ENCODE results near the gene ABCC4. TPM values are rescaled to one million over a fixed set of nuclear protein-coding genes. Genes with fewer than 3 reads are reported as not detected.

Gene ABCC4
- total RNA-seq, 2 experiments from 2014 or later = 9.6 to 11.8 TPM

DNA sequence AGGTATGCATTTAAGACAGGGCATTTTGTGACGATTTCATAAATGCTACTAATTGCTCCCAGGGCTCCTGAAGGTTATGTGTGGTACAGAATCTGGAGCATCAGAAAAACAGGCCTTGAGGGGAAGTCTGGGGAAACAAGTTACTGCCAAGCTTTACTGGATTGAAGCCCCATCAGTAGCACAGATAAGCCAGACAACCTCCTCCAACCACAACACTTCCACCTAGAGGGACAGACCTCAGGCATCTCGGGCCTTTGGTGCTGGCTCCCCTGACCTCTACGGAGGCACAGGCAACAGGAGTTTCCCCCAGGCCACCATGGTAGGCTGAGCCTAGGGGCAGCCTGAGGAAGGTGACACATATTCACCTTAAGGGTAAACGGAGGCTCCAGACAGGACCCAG lies 54.1 kb downstream of the ABCC4 start:
- ATAC-seq = no peak
- no peak overlapping the region for H3K27ac Mint-ChIP-seq

DNA sequence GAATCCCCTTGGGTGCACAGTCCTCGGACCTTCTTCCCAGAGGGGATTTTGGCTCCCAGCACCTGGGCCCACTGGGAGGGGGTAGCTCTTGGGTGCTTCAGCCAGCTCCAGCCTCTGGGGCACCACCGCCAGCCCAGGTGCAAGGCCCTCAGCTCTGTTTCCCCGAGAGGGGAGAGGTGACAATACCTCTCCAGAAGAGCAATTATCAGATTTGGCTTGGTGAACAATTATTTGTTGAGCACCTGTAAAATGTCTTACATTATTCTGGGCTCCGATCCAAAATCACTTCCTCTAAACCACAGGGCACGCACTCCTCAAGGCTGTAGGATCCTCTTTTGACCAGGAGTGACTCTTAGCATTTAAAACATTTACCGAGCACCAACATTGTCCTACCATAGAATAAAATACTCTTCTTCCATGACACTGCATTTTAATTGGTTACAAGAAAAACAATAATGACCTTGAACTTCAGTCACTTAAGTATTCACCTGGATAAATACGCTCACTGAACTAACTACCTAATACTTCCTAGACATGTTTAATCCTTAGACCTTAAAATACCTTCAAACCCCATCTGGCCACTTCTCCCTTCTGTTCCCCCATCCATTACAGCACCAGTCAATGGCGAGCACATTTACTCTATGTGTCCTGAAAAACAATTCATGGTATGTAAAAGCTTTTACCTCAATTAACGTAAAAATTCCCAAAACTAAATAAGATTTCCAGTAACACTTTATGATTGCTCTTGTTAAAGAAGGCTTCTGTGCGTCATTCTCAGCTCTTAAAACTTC lies 54.8 kb downstream of the ABCC4 start:
- CTCF ChIA-PET = no interaction called here
- no peaks in the 10 kb centered on the region for H3K27me3 Mint-ChIP-seq
- DNase-seq = no peak
- no peak overlapping the region for H3K27ac Mint-ChIP-seq
- TF ChIP-seq, protein P1, sequence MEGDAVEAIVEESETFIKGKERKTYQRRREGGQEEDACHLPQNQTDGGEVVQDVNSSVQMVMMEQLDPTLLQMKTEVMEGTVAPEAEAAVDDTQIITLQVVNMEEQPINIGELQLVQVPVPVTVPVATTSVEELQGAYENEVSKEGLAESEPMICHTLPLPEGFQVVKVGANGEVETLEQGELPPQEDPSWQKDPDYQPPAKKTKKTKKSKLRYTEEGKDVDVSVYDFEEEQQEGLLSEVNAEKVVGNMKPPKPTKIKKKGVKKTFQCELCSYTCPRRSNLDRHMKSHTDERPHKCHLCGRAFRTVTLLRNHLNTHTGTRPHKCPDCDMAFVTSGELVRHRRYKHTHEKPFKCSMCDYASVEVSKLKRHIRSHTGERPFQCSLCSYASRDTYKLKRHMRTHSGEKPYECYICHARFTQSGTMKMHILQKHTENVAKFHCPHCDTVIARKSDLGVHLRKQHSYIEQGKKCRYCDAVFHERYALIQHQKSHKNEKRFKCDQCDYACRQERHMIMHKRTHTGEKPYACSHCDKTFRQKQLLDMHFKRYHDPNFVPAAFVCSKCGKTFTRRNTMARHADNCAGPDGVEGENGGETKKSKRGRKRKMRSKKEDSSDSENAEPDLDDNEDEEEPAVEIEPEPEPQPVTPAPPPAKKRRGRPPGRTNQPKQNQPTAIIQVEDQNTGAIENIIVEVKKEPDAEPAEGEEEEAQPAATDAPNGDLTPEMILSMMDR (IDR thresholded peaks at IDR 0.05) = no peak
- H3K36me3 Mint-ChIP-seq (ENCODE audit: low read depth) = peaks cover 15% of the 10 kb centered on the region
- H3K4me3 Mint-ChIP-seq = no peak overlapping the region
- intact Hi-C loops (cut with micrococcal nuclease) = no loop called here
- H3K9me3 Mint-ChIP-seq = no peaks in the 10 kb centered on the region
- peaks cover 5% of the 10 kb centered on the region for H3K4me1 Mint-ChIP-seq (ENCODE audit: low read depth)
- ATAC-seq = no peak
- POLR2A ChIA-PET = interaction anchor here (0.6 kb wide), 1 partner anchor 769 kb away, joined by 4 read pairs; no protein-coding TSS in a partner anchor

More for the DNA sequence above, 54.1 kb downstream of the ABCC4 start:
- H3K27me3 Mint-ChIP-seq = no peaks in the 10 kb centered on the region
- H3K9me3 Mint-ChIP-seq = no peaks in the 10 kb centered on the region
- no peak for DNase-seq
- H3K36me3 Mint-ChIP-seq (ENCODE audit: low read depth) = peaks cover 14% of the 10 kb centered on the region
- TF ChIP-seq, protein P1 (IDR thresholded peaks at IDR 0.05) = no peak
- intact Hi-C loops (cut with micrococcal nuclease) = no loop called here
- CTCF ChIA-PET = no interaction called here
- POLR2A ChIA-PET = no interaction called here
- H3K4me3 Mint-ChIP-seq = no peak overlapping the region
- H3K4me1 Mint-ChIP-seq (ENCODE audit: low read depth) = peaks cover 11% of the 10 kb centered on the region

DNA sequence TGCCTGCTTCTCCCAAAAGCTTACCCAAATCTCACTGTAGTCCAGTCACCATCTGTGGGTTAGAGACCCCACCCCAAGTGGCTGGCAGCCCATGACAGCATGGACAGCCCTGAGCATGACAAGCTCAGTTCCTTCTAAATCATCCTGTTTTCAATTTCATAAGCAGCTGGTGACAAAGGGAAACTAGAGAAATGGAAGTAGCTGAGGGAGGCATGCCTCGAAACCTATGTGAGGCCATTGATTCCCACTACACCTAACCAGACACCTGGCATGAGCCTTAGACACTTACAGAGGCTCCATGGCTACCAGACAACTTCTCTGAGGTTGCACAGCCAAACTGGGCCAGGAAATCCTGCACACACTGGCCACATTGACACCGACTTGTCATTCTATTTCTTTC lies 56.2 kb downstream of the ABCC4 start:
- Mint-ChIP-seq H3K4me1 (ENCODE audit: low read depth) (no peaks in the 10 kb centered on the region), H3K27me3 (no peaks in the 10 kb centered on the region), H3K36me3 (ENCODE audit: low read depth) (peaks cover 20% of the 10 kb centered on the region), H3K27ac (no peak overlapping the region), H3K4me3 (no peak overlapping the region), H3K9me3 (no peaks in the 10 kb centered on the region)
- DNase-seq (no peak), ATAC-seq (no peak)
- ChIA-PET CTCF (interaction anchor here (0.9 kb wide), 1 partner anchor 136 kb away, joined by 7 read pairs; no protein-coding TSS in a partner anchor), POLR2A (interaction anchor here (0.7 kb wide), 1 partner anchor 573 kb away, joined by 3 read pairs; no protein-coding TSS in a partner anchor)
- TF ChIP-seq, protein P1 (IDR thresholded peaks at IDR 0.05) = no peak
- intact Hi-C loops (cut with micrococcal nuclease) = no loop called here

DNA sequence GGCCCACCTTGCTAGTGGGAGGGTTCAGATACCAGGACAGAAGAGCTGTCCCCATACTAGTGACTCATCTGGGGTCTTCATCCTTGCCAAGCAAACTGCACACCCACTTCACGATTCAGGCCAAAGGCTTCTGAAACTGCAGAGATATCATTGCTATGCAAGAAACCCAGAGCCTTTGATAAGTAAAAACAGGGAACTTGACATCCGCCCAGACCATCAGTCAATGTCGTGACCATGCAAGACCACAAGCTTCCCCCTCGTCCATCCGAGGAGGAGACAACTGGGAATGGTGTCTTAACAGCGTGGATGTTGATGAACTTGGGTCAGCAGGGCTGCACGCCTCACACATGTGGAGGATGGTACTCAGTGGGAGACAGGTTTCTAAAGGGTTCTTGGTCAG lies 58.0 kb downstream of the ABCC4 start:
- H3K27me3 Mint-ChIP-seq = no peaks in the 10 kb centered on the region
- ChIA-PET CTCF (interaction anchor here (0.6 to 0.8 kb wide), 2 partner anchors 51 to 161 kb away, joined by 3 read pairs; no protein-coding TSS in a partner anchor), POLR2A (interaction anchor here (0.7 kb wide), 1 partner anchor 15 kb away, joined by 3 read pairs; no protein-coding TSS in a partner anchor)
- no peak overlapping the region for H3K27ac Mint-ChIP-seq
- peaks cover 20% of the 10 kb centered on the region for H3K36me3 Mint-ChIP-seq (ENCODE audit: low read depth)
- no peaks in the 10 kb centered on the region for H3K4me1 Mint-ChIP-seq (ENCODE audit: low read depth)
- DNase-seq (no peak), ATAC-seq (no peak)
- no peak overlapping the region for H3K4me3 Mint-ChIP-seq
- no peaks in the 10 kb centered on the region for H3K9me3 Mint-ChIP-seq
- intact Hi-C loops (cut with micrococcal nuclease) = no loop called here
- TF ChIP-seq, protein P1 (IDR thresholded peaks at IDR 0.05) = no peak

DNA sequence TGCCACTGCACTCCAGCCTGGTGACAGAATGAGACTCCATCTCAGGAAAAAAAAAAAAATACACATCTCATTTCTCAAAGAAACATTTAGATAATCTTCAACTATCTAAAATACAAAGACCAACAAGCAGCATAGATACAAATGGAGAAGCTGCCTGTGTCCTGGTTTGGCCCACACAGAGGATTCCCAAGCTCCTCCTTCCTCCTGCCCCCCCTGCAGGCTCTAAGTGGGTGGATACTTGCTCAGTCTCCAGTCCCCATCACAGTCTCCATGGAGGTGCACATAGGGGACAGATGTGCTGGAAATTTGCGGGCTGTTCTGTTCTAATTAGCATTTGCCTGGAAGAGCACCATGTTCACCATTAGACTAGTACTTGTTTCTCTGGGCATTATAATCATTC lies 59.9 kb downstream of the ABCC4 start:
- no peak overlapping the region for H3K4me3 Mint-ChIP-seq
- intact Hi-C loops (cut with micrococcal nuclease) = no loop called here
- TF ChIP-seq, protein P1 (IDR thresholded peaks at IDR 0.05) = no peak
- H3K9me3 Mint-ChIP-seq = no peaks in the 10 kb centered on the region
- no peak for DNase-seq
- peaks cover 4% of the 10 kb centered on the region for H3K4me1 Mint-ChIP-seq (ENCODE audit: low read depth)
- no peak overlapping the region for H3K27ac Mint-ChIP-seq
- ATAC-seq = no peak
- ChIA-PET POLR2A (no interaction called here), CTCF (interaction anchor here (0.9 kb wide), 1 partner anchor 52 kb away, joined by 3 read pairs; no protein-coding TSS in a partner anchor)
- no peaks in the 10 kb centered on the region for H3K27me3 Mint-ChIP-seq
- peaks cover 18% of the 10 kb centered on the region for H3K36me3 Mint-ChIP-seq (ENCODE audit: low read depth)

Data from activated CD8-positive, alpha-beta T cell treated with anti-CD3 and anti-CD28 coated beads for 36 hours (primary cell).